ENCODE data around the gene GDI1. TPM values are rescaled to one million over a fixed set of nuclear protein-coding genes. Genes with fewer than 3 reads are reported as not detected.
A peak's percentile ranks its signal among the peaks of the same experiment; 100 is the strongest.

Gene GDI1
- total RNA-seq, 2 donors from 2014 or later, result 157 to 187 TPM

DNA sequence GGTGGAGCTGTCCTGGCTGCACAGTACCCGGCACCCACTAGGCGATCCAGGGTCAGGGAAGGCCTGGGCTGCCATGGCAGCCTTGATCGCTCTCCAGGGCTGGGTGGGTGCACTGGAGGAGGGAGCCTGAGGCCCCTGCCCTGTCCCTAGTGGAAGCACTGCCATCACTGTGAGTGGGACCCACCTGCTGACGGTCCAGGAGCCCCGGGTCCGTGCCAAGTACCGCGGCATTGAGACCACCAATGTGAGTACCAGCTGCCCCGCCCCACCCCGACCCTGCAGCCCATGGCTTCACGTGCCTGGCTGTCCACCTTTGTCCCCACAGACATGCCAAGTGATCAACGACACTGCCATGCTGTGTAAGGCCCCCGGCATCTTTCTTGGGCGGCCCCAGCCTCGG is 30.0 kb downstream of the GDI1 start:
- ATAC-seq, result no peak
- Mint-ChIP-seq H3K27ac (no peak overlapping the region), H3K4me1 (ENCODE audit: low read depth in 2 of 2) (peaks cover 0 to under 1% of the 10 kb centered on the region in 2 donors), H3K4me3 (no peak overlapping the region), H3K9me3 (no peaks in the 10 kb centered on the region), H3K27me3 (no peaks in the 10 kb centered on the region), H3K36me3 (no peaks in the 10 kb centered on the region)
- DNase-seq (ENCODE audit: low spot score), result no peak

- no peaks in the 10 kb centered on the region for H3K27me3 Mint-ChIP-seq
- H3K9me3 Mint-ChIP-seq, result no peaks in the 10 kb centered on the region
- no peaks in the 10 kb centered on the region for H3K4me1 Mint-ChIP-seq (ENCODE audit: low read depth in 2 of 2)
- H3K27ac Mint-ChIP-seq, result no peak overlapping the region
- DNase-seq (ENCODE audit: low spot score) (no peak), ATAC-seq (no peak)
- H3K36me3 Mint-ChIP-seq, result no peaks in the 10 kb centered on the region
- H3K4me3 Mint-ChIP-seq, result no peak overlapping the region
Observed at GRCh38 chrX:154467556-154467955, 30.6 kb downstream of the GDI1 start.

DNA sequence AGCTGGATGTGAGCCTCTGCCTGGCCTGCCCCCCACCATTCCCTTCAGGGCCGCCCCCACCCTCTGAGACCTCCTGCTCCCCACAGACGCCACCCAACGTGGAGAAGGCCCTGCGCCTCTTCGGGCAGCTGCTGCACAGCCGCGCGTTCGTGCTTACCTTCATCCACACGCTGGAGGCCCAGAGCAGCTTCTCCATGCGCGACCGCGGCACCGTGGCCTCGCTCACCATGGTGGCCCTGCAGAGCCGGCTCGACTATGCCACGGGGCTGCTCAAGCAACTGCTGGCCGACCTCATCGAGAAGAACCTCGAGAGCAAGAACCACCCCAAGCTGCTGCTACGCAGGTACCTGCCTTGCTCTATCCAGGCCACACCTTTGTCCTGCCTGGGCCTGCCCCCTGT is 31.3 kb downstream of the GDI1 start:
- H3K9me3 Mint-ChIP-seq, result no peaks in the 10 kb centered on the region
- no peak overlapping the region for H3K4me3 Mint-ChIP-seq
- no peaks in the 10 kb centered on the region for H3K4me1 Mint-ChIP-seq (ENCODE audit: low read depth in 2 of 2)
- no peak for DNase-seq (ENCODE audit: low spot score)
- H3K36me3 Mint-ChIP-seq, result no peaks in the 10 kb centered on the region
- ATAC-seq, result no peak
- no peak overlapping the region for H3K27ac Mint-ChIP-seq
- no peaks in the 10 kb centered on the region for H3K27me3 Mint-ChIP-seq

DNA sequence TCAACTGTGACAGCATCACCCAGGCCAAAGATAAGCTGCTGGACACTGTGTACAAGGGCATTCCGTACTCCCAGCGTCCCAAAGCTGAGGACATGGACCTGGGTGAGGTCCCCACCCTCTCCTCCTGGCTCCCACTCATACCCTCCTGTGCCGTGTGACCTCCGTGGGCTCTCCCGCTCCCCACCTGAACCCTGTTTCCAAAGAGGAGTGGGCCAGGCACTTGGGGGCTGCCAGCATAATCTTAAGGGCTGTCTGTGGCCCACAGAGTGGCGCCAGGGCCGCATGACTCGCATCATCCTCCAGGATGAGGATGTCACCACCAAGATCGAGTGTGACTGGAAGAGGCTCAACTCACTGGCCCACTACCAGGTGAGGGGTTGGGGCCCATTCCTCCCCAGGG is 32.2 kb downstream of the GDI1 start:
- DNase-seq (ENCODE audit: low spot score) (peak; percentile 38), ATAC-seq (no peak)
- Mint-ChIP-seq H3K27me3 (no peaks in the 10 kb centered on the region), H3K9me3 (no peaks in the 10 kb centered on the region), H3K27ac (no peak overlapping the region), H3K4me3 (no peak overlapping the region), H3K36me3 (no peaks in the 10 kb centered on the region), H3K4me1 (ENCODE audit: low read depth in 2 of 2) (peaks cover 0 to 3% of the 10 kb centered on the region in 2 donors)

DNA sequence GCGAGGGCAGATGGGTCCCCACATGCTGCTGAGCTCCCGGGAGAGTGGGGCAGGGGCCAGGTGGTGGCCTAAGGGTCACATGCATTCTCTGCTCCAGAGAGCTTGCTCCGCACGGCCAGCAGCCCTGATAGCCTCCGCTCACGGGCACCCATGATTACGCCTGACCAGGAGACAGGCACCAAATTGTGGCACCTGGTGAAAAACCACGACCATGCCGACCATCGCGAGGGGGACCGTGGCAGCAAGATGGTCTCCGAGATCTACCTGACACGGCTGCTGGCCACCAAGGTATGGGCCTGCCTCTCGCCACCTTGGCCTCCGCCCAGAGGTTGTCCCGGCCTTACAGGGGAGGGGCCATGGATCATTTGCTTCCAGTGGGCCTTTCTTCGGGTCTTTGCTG is 32.9 kb downstream of the GDI1 start:
- H3K27me3 Mint-ChIP-seq, result no peaks in the 10 kb centered on the region
- peak; percentile 41 for DNase-seq (ENCODE audit: low spot score)
- H3K4me3 Mint-ChIP-seq, result no peak overlapping the region
- H3K36me3 Mint-ChIP-seq, result no peaks in the 10 kb centered on the region
- peaks cover 0 to 3% of the 10 kb centered on the region in 2 donors for H3K4me1 Mint-ChIP-seq (ENCODE audit: low read depth in 2 of 2)
- ATAC-seq, result no peak
- H3K27ac Mint-ChIP-seq, result no peak overlapping the region
- no peaks in the 10 kb centered on the region for H3K9me3 Mint-ChIP-seq

- H3K9me3 Mint-ChIP-seq, result no peaks in the 10 kb centered on the region
- H3K27me3 Mint-ChIP-seq, result no peaks in the 10 kb centered on the region
- no peaks in the 10 kb centered on the region for H3K36me3 Mint-ChIP-seq
- H3K27ac Mint-ChIP-seq, result no peak overlapping the region
- ATAC-seq, result no peak
- H3K4me3 Mint-ChIP-seq, result no peak overlapping the region
- peaks cover 0 to 3% of the 10 kb centered on the region in 2 donors for H3K4me1 Mint-ChIP-seq (ENCODE audit: low read depth in 2 of 2)
- DNase-seq (ENCODE audit: low spot score), result peak; percentile 55
Observed at GRCh38 chrX:154470434-154470833, 33.5 kb downstream of the GDI1 start.

DNA sequence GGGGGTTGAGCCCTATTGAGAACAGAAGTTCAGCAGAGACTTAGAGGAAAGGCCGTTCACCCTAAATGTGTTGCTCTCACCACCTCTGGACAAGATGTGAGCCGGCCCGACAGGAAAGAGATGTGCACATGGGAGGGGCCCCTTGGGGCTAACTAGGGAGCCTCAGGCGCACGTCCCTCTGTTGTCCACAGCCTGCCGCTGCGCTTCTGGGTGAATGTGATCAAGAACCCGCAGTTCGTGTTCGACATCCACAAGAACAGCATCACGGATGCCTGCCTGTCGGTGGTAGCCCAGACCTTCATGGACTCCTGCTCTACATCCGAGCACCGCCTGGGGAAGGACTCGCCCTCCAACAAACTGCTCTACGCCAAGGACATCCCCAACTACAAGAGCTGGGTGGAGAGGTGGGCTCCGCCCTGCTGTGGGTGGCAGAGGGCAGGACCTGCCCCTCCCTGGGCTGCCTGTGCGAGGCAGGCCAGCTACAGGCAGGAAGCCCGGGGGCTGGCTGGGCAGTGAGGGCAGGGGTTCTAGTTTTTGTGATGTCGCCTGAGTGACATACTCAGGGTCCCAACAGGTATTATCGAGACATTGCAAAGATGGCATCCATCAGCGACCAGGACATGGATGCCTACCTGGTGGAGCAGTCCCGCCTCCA is 34.1 kb downstream of the GDI1 start:
- DNase-seq (ENCODE audit: low spot score), result peak; percentile 28
- H3K9me3 Mint-ChIP-seq, result no peaks in the 10 kb centered on the region
- ATAC-seq, result no peak
- H3K36me3 Mint-ChIP-seq, result no peaks in the 10 kb centered on the region
- H3K27me3 Mint-ChIP-seq, result no peaks in the 10 kb centered on the region
- peaks cover 0 to 3% of the 10 kb centered on the region in 2 donors for H3K4me1 Mint-ChIP-seq (ENCODE audit: low read depth in 2 of 2)
- H3K4me3 Mint-ChIP-seq, result no peak overlapping the region
- no peak overlapping the region for H3K27ac Mint-ChIP-seq

DNA sequence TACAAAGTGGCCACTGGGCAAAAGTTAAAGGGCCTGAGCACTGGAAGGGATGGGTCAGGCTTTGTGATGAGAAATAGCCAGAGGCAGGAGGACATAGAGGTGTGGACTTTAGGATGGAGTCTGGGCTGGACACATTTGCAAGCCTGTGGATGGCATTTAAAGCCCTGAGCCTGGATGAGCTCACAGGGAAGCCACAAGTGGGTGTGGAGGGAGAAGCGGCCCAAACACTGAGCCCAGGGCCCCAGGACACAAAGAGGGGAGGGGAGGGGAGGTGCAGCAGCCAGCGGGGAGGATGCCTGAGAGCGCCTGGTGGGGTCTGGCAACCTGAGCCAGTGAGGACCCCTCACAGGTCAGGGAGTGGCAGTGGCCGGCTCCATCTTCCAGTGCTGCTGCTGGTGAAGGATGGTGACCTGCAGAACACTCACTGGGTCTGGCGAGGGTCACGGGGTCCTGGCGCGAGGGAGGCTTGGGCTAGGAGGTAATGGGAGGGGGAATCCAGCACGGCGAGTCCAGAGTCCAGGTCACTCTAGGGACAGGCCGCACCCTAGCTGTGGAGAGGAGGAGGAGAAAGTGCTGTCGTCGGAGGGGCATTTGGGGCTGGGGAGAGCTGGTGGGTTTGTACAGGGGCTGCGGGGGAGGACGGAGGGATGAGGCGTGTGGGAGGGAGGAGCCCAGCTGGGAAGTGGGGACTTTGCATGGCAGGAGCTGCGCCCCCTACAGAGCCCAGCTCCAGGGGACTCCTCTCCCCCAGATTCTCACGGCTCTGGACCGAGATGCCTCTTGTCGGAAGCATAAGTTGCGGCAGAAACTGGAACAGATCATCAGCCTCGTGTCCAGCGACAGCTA is 35.1 kb downstream of the GDI1 start:
- H3K4me3 Mint-ChIP-seq, result no peak overlapping the region
- H3K9me3 Mint-ChIP-seq, result no peaks in the 10 kb centered on the region
- DNase-seq (ENCODE audit: low spot score) (no peak), ATAC-seq (no peak)
- no peaks in the 10 kb centered on the region for H3K27me3 Mint-ChIP-seq
- no peak overlapping the region for H3K27ac Mint-ChIP-seq
- H3K4me1 Mint-ChIP-seq (ENCODE audit: low read depth in 2 of 2), result peaks cover 0 to 3% of the 10 kb centered on the region in 2 donors
- H3K36me3 Mint-ChIP-seq, result no peaks in the 10 kb centered on the region

DNA sequence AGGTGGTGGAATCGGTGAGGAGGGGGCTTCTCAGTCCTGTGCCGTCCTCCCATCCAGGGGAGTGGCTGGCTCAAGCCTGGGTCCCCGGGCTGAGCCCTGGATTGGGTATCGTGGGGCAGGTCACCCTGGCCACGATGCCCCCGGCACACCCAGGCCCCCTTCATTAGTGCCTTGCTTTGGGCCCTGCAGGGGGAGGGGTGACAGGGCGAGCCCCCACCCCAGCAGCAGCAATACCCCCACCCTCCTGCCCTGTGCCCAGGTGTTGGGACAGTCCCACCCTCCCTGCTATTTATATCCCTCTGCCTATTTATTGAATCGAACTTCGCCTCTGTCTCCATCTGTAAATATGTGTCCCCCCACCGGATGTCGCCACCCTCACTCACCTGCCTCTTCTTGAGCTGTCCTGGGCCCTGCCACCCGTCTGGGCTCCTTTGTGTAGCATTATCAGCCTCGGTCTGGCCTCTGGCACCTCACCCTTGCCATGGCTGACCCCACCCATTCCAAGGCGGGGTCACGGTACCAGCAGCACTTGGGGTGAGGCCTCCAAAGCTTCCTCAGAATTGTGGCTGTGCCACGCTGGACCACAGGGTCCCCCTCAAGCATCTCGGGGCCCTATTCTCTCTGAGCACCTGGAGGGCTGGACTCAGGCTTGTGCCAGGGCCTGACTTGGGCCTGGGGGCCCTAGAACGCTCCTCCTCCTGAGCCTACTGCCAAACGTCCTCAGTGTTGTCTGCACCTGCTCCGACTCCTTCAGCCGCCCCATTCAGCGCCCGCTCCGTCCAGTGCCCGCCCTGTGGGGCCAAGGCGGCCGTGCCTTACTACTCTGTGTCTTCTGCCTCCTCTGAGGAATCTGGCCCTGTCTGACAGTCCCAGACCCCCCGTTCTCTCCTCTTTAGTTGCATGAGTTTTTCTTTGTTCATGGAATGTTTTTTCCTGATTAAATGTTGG is 36.0 kb downstream of the GDI1 start:
- H3K4me3 Mint-ChIP-seq, result no peak overlapping the region
- H3K4me1 Mint-ChIP-seq (ENCODE audit: low read depth in 2 of 2), result peaks cover 0 to 3% of the 10 kb centered on the region in 2 donors
- no peak overlapping the region for H3K27ac Mint-ChIP-seq
- no peak for DNase-seq (ENCODE audit: low spot score)
- H3K9me3 Mint-ChIP-seq, result no peaks in the 10 kb centered on the region
- H3K36me3 Mint-ChIP-seq, result no peaks in the 10 kb centered on the region
- H3K27me3 Mint-ChIP-seq, result no peaks in the 10 kb centered on the region
- no peak for ATAC-seq

GRCh38 chrX:154473683-154474082 is 36.7 kb downstream of the GDI1 start:
- no peaks in the 10 kb centered on the region for H3K27me3 Mint-ChIP-seq
- H3K4me3 Mint-ChIP-seq, result no peak overlapping the region
- H3K27ac Mint-ChIP-seq, result no peak overlapping the region
- peaks cover 0 to 3% of the 10 kb centered on the region in 2 donors for H3K4me1 Mint-ChIP-seq (ENCODE audit: low read depth in 2 of 2)
- no peaks in the 10 kb centered on the region for H3K9me3 Mint-ChIP-seq
- no peaks in the 10 kb centered on the region for H3K36me3 Mint-ChIP-seq
- ATAC-seq (no peak), DNase-seq (ENCODE audit: low spot score) (no peak)

DNA sequence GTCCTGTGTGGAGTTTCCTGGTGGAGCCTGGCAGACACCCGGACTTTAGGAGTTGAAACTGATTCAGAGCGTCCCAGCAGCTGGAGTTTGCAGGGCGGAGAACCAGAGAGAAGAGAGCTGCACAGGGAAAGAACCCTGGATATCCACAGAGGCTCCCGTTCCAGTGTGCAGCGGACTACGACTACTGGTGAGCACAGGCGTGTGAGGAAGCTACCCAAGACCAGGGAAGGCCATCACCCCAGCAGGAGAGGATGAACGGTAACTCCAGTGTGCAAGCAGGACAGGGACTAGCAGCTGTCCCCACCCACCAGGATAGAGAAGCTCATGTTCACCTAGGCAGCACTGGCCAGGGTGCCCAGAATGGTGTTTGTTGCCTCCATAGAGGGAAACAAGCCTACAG is 39.9 kb downstream of the GDI1 start:
- Mint-ChIP-seq H3K36me3 (no peaks in the 10 kb centered on the region), H3K9me3 (no peaks in the 10 kb centered on the region), H3K4me1 (ENCODE audit: low read depth in 2 of 2) (peaks cover 6 to 7% of the 10 kb centered on the region in 2 donors), H3K27ac (no peak overlapping the region), H3K4me3 (no peak overlapping the region), H3K27me3 (no peaks in the 10 kb centered on the region)
- ATAC-seq (no peak), DNase-seq (ENCODE audit: low spot score) (no peak)

GRCh38 chrX:154477891-154478477 is 41.0 kb downstream of the GDI1 start:
- peak overlapping the region in 1 of 2 donors; percentile 87 for H3K27ac Mint-ChIP-seq
- H3K4me1 Mint-ChIP-seq (ENCODE audit: low read depth in 2 of 2), result peaks cover 6 to 7% of the 10 kb centered on the region in 2 donors
- DNase-seq (ENCODE audit: low spot score) (no peak), ATAC-seq (no peak)
- H3K36me3 Mint-ChIP-seq, result no peaks in the 10 kb centered on the region
- peak overlapping the region; percentile 80 for H3K4me3 Mint-ChIP-seq
- peaks cover 0 to 3% of the 10 kb centered on the region in 2 donors for H3K27me3 Mint-ChIP-seq
- no peaks in the 10 kb centered on the region for H3K9me3 Mint-ChIP-seq
